SK-N-SH (cell line): ENCODE measurements around the gene ULBP1.

Source experiments
- EP300 ChIP-seq, 2 experiments: IDR thresholded peaks; 2 replicates each; pipeline versions ENCODE4 v1.4.0 to v1.6.1; 2012; ENCODE audit warnings: borderline replicate concordance in 1 of 2, low read depth in 1 of 2, low read length in 1 of 2
- MXI1 ChIP-seq: IDR thresholded peaks from 2 replicates; pipeline ENCODE4 v1.6.1; 2012; ENCODE audit warnings: mild to moderate bottlenecking, low read depth, low read length, improper control_type of control experiment
- POLR2AphosphoS5 ChIP-seq: IDR thresholded peaks from 2 replicates; pipeline ENCODE4 v1.6.1; 2012; ENCODE audit warnings: low read depth, low read length
- RCOR1 ChIP-seq: fragments of 150-350 bp; IDR thresholded peaks from 2 replicates; pipeline ENCODE4 v1.6.1; 2017; ENCODE audit warnings: antibody characterized with exemption, low read length
- SIN3A ChIP-seq: IDR thresholded peaks from 2 replicates; pipeline ENCODE4 v1.6.1; 2012; ENCODE audit warnings: low read depth, mild to moderate bottlenecking, low read length, moderate library complexity, borderline replicate concordance
- TAF1 ChIP-seq: IDR thresholded peaks from 2 replicates; pipeline ENCODE4 v1.6.1; 2012; ENCODE audit warnings: low read depth, mild to moderate bottlenecking, low read length, moderate library complexity, borderline replicate concordance
- TF ChIP-seq, protein P1 (sequence below): fragments of 200-600 bp; sonication (generic); IDR thresholded peaks from 2 replicates; pipeline ENCODE4 v1.6.1; 2017; ENCODE audit warnings: antibody characterized with exemption, mild to moderate bottlenecking, moderate library complexity
- TF ChIP-seq, protein P2 (sequence below): IDR thresholded peaks from 2 replicates; pipeline ENCODE4 v1.4.0; 2012; ENCODE audit warnings: low read depth
- TF ChIP-seq, protein P3 (sequence below): IDR thresholded peaks from 2 replicates; pipeline ENCODE4 v1.6.1; 2012; ENCODE audit warnings: mild to moderate bottlenecking, low read depth, low read length, moderate library complexity
- TF ChIP-seq, protein P4 (sequence below): IDR thresholded peaks from 2 replicates; pipeline ENCODE4 v1.4.0; 2012; ENCODE audit warnings: low read depth, borderline replicate concordance

DNA sequence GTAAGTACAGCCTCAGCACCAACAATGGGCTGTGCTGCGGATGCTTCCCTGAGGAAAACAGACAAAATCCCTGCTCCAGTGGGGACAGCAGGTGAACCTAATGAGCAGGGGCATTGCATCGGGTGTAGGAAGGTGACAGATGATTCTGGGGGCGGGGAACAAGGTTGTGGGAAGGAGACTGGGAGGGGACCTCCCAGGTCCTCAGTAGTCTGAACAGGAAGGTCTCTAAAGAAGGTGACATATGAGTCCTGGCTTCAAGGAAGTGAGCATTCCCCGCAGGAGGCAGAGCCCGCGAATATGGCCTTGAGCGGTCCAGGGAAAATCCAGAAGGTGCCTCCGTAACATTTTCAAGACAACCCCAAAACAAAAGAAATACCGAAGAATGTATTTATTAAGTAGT is 19.4 kb downstream of the ULBP1 start:
- no peak for TF ChIP-seq EP300 (IDR thresholded peaks at IDR 0.05; ENCODE audit: borderline replicate concordance in 1 of 2, low read depth in 1 of 2, low read length in 1 of 2)
- TF ChIP-seq SIN3A = no peak
- TF ChIP-seq, protein P1, sequence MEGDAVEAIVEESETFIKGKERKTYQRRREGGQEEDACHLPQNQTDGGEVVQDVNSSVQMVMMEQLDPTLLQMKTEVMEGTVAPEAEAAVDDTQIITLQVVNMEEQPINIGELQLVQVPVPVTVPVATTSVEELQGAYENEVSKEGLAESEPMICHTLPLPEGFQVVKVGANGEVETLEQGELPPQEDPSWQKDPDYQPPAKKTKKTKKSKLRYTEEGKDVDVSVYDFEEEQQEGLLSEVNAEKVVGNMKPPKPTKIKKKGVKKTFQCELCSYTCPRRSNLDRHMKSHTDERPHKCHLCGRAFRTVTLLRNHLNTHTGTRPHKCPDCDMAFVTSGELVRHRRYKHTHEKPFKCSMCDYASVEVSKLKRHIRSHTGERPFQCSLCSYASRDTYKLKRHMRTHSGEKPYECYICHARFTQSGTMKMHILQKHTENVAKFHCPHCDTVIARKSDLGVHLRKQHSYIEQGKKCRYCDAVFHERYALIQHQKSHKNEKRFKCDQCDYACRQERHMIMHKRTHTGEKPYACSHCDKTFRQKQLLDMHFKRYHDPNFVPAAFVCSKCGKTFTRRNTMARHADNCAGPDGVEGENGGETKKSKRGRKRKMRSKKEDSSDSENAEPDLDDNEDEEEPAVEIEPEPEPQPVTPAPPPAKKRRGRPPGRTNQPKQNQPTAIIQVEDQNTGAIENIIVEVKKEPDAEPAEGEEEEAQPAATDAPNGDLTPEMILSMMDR = no peak
- TF ChIP-seq RCOR1 = no peak
- TF ChIP-seq, protein P2, sequence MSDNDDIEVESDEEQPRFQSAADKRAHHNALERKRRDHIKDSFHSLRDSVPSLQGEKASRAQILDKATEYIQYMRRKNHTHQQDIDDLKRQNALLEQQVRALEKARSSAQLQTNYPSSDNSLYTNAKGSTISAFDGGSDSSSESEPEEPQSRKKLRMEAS = no peak
- no peak for TF ChIP-seq POLR2AphosphoS5
- TF ChIP-seq, protein P3, sequence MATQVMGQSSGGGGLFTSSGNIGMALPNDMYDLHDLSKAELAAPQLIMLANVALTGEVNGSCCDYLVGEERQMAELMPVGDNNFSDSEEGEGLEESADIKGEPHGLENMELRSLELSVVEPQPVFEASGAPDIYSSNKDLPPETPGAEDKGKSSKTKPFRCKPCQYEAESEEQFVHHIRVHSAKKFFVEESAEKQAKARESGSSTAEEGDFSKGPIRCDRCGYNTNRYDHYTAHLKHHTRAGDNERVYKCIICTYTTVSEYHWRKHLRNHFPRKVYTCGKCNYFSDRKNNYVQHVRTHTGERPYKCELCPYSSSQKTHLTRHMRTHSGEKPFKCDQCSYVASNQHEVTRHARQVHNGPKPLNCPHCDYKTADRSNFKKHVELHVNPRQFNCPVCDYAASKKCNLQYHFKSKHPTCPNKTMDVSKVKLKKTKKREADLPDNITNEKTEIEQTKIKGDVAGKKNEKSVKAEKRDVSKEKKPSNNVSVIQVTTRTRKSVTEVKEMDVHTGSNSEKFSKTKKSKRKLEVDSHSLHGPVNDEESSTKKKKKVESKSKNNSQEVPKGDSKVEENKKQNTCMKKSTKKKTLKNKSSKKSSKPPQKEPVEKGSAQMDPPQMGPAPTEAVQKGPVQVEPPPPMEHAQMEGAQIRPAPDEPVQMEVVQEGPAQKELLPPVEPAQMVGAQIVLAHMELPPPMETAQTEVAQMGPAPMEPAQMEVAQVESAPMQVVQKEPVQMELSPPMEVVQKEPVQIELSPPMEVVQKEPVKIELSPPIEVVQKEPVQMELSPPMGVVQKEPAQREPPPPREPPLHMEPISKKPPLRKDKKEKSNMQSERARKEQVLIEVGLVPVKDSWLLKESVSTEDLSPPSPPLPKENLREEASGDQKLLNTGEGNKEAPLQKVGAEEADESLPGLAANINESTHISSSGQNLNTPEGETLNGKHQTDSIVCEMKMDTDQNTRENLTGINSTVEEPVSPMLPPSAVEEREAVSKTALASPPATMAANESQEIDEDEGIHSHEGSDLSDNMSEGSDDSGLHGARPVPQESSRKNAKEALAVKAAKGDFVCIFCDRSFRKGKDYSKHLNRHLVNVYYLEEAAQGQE = no peak
- no peak for TF ChIP-seq TAF1
- TF ChIP-seq, protein P4, sequence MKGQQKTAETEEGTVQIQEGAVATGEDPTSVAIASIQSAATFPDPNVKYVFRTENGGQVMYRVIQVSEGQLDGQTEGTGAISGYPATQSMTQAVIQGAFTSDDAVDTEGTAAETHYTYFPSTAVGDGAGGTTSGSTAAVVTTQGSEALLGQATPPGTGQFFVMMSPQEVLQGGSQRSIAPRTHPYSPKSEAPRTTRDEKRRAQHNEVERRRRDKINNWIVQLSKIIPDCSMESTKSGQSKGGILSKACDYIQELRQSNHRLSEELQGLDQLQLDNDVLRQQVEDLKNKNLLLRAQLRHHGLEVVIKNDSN = no peak
- no peak for TF ChIP-seq MXI1
